Measurements from ENCODE around the gene RAPGEF5.

RAPGEF5 gene

GRCh38 chr7:22182149-22182548 lies 174.8 kb downstream of the RAPGEF5 start:
- no peak for DNase-seq

GRCh38 chr7:22181663-22182062 lies 175.3 kb downstream of the RAPGEF5 start:
- no peak for DNase-seq

- no peak for DNase-seq
Observed at GRCh38 chr7:22179442-22179879, 177.5 kb downstream of the RAPGEF5 start.

DNA sequence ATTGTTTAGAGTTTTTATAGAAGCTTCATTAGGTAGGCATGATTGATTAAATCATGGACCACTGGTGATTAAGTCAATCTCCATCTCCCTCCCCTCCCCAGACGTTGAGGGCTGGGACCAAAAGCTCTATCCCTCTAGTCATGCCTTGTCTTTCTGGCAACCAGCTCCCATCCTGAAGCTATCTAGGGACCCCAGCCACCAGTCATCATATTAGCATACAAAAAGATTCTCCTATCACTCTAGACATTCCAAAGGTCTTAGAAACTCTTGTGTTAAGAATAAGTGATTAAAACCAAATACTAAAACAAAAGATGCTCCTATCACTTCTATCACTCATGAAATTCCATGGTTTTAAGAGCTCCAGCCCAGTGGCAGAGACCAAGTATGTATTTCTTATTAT lies 178.2 kb downstream of the RAPGEF5 start:
- DNase-seq: no peak

GRCh38 chr7:22176791-22177412 lies 180.1 kb downstream of the RAPGEF5 start:
- no peak for DNase-seq

GRCh38 chr7:22174574-22174953 lies 182.4 kb downstream of the RAPGEF5 start:
- no peak for DNase-seq

DNA sequence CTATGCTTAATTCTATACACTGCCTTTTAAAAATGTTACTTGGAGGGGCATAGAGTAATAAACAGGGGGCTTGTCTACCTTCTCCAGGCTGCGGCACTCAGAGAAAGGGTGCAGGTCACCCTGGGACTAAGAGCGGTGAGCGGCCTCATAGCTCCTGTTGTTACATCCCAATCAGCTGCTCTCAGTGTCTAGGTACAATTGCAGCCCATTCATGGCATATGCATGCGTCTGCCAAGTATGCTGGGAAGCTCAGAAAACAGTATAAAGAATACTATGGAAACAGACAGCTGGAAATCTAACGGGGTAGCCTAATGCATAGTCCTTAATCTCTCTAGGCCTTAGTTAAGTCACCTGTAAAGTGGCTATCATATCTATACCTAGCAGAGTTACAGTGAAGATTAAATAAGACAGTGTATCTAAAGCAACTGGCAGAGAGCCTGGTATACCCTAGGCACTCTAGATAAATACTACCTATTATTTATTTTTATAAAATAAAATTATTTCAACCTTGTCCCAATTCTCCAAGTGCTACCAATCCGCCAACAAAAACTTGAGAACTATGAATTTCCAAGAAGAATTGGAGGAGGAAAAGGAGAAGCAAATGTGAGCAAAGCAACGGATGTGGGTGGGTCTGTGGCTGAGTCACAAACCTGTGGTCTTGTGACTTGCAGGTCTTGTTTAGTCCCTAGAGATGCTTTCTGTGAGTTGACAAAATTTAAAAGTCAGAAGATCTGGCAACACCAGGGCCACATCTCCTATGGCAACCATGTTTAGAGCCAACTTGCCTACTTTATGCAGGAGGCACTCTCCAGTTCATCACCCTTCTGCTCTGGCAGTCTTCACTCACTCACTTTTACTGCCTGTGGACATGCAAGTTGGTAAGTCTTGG lies 183.0 kb downstream of the RAPGEF5 start:
- no peak for DNase-seq

DNA sequence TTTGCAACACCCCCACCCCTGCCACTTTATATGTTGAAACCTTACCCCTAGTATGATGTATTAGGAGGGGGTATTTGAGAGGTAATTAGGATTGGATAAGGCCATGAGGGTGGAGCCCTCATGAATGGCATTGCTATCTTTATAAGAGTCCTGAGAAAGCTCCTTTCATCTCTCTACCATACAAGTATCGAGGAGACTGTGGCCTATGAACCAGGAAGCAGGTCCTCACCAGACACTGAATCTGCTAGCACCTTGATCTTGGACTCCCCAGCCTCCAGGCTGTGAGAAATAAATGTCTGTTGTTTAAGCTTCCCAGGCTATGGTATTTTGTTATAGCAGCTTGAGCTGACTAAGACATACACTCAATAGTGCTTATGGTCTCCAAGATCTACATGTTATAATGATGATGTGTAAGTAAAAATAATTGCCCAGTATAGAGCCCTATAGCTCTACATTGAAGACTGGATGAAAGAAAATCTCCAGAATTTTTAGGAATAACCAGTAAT lies 188.8 kb downstream of the RAPGEF5 start:
- DNase-seq: no peak

DNA sequence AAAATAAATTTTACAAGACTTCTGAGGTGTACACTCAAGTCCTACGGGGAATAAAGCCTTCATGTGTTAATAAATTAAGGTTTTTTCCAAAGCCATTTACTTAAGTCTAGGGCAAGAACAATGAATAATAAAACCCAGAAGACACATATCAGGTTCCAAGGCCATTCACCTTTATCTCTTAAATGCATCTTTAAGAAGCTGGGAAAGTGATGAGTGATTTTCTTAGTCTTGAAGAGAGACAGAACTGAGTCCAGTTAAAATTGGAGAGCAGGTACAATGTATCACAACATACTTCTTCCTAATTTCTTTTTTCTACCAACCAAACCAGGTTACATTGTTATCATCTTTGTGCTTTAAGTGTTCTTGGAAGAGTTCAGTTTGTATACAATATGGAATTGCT lies 189.5 kb downstream of the RAPGEF5 start:
- no peak for DNase-seq

DNA sequence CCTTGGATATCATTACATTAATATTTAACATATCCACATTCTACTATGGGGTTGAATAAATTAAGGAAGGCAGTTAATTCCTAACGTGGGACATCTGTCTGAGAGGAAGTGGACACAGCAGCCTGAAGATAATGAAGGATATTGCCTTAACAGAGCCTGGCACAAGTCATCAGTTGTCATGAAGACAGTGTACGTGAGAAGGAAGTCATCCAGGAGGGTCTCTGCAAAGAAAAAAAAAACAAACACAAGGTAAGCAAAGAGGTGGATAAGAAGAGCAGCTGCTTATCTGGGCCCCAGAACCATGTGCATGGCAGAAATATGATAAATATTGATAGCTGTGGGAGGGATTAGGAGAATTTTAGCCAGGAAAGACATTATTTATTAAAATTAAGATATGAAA lies 190.0 kb downstream of the RAPGEF5 start:
- DNase-seq: no peak

- DNase-seq: no peak
Observed at GRCh38 chr7:22159341-22159740, 197.6 kb downstream of the RAPGEF5 start.

GRCh38 chr7:22157552-22157951 lies 199.4 kb downstream of the RAPGEF5 start:
- no peak for DNase-seq

GRCh38 chr7:22156205-22156604 lies 200.7 kb downstream of the RAPGEF5 start:
- DNase-seq: no peak

GRCh38 chr7:22154143-22154529 lies 202.8 kb downstream of the RAPGEF5 start:
- no peak for DNase-seq

- DNase-seq: no peak
Observed at GRCh38 chr7:22153432-22154142, 203.4 kb downstream of the RAPGEF5 start.

- DNase-seq: no peak
Observed at GRCh38 chr7:22152690-22153089, 204.3 kb downstream of the RAPGEF5 start.

DNA sequence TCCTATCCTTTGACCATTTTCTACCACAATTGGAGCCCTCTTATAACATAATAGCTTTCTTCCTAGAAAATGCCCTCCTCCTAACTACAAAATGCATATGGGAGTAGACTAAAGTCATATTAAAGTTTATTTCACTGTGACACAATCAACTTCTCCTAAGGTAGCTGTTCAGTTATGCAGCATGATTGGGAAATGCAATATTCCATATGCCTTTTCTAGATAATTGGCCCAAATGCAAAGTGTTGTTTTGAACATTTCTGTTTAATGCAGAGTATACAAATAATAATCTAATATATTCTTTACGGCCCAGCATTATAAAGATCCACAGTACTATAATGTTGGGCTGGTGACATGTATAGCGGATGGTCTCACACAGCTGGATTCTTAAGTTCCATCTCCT lies 205.1 kb downstream of the RAPGEF5 start:
- no peak for DNase-seq

DNA sequence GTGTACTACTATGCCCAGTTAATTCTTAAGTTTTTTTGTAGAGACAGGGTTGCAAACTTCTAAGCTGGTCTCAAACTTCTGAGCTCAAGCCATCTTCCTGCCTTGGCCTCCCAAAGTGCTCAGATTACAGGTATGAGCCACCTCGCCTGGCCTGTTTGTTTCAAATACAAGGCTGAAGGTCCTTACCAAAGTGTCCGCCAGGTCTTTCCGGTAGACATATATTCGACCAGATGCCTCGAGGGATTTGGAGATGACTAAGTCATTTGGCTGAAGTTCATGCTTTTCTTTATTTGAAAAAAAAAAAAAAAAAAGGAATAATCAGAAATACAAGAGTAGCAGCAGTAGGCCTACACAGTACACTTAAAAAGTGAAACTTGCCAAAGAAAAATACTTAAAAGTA lies 206.7 kb downstream of the RAPGEF5 start:
- no peak for DNase-seq

DNA sequence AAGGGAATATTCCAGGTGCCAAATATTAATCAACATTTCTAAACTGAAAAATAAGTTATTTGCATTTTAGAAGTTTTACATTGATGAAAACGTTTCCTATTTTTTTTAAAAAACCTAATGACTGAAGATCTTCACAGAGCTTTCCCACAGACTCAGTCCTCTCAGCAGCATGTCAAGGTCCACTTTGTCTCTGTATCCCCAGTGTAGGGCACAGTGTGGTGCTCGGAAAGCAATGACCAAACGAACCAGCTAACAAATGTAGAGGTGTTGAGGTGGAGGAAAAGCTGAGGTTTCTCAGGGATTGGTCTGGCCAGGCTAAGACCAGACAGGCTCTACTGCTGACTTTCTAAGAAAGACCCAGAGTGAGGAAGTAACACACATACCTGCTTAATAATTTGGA lies 209.1 kb downstream of the RAPGEF5 start:
- no peak for DNase-seq

DNA sequence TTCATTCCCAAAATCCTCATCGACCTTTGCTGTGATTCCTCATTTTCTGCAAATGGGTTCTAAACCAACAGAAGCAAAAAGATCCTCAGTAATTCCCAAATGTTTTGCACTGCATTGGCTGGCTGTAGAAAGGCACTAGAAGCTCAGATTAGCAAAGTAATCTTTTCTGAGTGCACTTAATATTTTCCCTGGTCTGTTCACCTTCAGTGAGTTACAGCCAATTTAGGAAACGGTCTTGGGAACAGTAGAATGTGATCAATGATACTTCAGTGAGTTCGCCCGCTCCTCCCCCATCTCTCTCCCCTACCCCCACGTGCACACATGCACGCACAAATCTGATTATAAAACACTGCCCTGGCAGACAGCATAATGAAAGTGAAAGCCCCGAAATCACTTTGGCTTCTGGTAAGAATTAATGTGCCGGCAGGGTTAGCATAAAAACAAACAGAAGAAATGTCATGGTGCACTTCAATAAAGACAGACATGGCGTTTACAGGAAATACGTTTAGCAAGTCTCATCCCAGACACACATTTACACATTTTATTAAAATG lies 209.9 kb downstream of the RAPGEF5 start:
- no peak for DNase-seq

DNA sequence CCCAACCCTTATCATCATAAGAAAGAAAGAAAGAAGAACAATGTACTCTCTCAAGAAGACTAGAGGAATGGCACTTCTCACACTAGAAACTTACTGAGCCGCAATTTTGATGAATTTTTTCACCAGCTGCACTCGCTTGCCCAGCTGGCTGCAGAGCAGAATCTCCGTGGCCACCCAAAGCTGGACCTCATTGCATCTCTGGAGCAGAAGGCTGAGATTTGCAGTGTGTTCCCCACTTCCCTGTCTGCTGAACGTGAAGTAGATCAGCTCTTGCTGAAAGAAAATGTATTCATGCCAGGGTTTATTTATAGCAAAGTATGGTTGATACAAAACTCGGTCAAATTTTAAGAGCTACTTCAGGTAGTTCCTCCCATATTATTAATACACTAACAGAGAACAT lies 212.0 kb downstream of the RAPGEF5 start:
- no peak for DNase-seq

DNA sequence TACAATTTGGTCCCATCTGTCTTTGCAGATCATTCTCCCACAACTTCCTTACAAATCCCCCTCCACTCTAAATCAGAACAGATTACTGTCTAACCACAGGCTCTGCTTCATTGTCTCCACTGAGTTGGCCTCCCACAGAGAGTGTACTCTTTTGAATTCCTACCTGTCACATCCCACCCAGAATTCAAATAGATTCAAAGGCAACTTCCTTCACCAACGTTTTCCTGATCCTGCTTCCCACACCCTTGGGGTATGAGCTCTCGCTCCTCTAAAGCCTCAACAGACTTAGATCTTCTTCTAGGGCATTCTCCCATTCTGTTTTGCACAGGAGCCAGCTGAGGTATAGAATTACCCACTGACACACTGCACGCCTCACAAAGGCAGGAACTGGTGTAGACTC lies 213.5 kb downstream of the RAPGEF5 start:
- DNase-seq: no peak

DNA sequence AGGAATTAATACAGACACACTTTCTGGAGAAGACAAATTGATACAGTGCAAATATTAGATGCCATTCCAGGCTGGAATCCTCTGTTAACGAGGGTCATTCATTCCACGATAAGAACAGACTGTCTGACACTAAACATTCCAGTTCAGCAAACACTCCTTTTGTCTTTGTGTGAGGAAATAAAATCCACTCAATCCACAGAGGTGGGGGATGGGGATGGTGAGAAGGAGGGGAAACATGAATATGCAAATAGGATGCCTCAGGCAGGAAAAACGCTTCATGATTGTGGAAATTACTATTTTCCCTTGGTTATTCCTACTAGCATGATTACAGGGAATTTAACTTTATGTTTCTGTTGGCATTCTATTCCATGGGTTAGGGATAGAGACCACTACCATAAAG lies 214.4 kb downstream of the RAPGEF5 start:
- DNase-seq: no peak
